ENCODE results near the gene METTL6.
"Not testable (repeated sequence)": the region's sequence is repeated elsewhere in the genome, so short reads cannot be mapped to it uniquely, and the experiment has no call there.

Gene METTL6

DNA sequence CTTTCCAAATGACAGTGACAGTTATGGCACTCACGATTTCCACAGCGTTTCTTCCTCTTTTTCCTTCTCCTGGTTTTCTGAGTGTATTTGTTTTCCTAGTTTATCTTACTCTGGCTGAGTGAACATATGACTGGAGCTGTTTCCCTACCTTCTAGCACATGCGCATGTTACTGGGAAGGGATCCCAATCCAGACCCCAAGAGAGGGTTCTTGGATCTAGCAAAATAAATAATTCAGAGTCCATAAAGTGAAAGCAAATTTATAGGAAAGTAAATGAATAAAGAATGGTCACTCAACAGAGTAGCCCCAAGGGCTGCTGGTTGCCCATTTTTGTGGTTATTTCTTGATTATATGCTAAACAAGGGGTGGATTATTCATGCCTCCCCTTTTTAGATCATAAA lies 23.8 kb downstream of the METTL6 start:
- DNase-seq (ENCODE audit: low spot score), result no peak
- TF ChIP-seq, protein P1, sequence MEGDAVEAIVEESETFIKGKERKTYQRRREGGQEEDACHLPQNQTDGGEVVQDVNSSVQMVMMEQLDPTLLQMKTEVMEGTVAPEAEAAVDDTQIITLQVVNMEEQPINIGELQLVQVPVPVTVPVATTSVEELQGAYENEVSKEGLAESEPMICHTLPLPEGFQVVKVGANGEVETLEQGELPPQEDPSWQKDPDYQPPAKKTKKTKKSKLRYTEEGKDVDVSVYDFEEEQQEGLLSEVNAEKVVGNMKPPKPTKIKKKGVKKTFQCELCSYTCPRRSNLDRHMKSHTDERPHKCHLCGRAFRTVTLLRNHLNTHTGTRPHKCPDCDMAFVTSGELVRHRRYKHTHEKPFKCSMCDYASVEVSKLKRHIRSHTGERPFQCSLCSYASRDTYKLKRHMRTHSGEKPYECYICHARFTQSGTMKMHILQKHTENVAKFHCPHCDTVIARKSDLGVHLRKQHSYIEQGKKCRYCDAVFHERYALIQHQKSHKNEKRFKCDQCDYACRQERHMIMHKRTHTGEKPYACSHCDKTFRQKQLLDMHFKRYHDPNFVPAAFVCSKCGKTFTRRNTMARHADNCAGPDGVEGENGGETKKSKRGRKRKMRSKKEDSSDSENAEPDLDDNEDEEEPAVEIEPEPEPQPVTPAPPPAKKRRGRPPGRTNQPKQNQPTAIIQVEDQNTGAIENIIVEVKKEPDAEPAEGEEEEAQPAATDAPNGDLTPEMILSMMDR (IDR thresholded peaks at IDR 0.05; ENCODE audit: extremely low read depth, missing control alignments), result no peak

DNA sequence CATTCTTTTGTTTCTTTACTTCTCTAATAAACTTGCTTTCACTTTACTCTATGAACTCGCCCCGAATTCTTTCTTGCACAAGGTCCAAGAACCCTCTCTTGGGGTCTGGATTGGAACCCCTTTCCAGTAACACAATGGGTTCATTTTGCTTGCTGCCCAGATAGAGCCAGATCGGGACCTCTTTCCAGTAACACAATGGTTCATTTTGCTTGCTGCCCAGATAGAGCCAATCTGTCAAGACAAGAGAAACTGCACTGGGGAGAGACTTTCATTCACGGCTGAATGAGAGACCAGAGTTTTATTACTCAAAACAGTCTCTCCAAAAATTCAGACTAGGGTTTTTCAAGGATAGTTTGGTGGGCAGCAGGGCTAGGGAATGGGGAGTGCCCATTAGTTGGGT lies 25.4 kb downstream of the METTL6 start:
- DNase-seq (ENCODE audit: low spot score), result no peak
- TF ChIP-seq, protein P1 (IDR thresholded peaks at IDR 0.05; ENCODE audit: extremely low read depth, missing control alignments), result no peak

DNA sequence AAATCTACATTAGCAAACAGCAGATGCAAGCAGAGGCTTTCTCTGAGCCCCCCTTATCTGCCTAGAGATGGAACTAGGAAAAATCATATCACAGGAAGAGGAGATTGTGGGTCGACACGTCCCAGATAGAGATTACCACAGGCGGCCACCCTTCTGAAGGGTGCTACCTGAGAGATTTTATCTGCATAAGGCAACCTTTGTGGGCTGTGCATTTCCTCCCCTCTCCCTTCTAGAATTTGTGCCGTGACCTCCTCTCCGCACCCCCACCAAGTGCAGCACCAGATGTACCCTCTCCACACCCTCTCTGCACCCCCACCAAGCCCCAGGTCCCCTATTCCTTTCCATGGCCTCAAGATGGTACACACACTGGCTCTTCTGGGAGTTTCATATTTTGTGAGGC lies 27.4 kb downstream of the METTL6 start:
- no peak for DNase-seq (ENCODE audit: low spot score)
- TF ChIP-seq, protein P1 (IDR thresholded peaks at IDR 0.05; ENCODE audit: extremely low read depth, missing control alignments), result no peak

DNA sequence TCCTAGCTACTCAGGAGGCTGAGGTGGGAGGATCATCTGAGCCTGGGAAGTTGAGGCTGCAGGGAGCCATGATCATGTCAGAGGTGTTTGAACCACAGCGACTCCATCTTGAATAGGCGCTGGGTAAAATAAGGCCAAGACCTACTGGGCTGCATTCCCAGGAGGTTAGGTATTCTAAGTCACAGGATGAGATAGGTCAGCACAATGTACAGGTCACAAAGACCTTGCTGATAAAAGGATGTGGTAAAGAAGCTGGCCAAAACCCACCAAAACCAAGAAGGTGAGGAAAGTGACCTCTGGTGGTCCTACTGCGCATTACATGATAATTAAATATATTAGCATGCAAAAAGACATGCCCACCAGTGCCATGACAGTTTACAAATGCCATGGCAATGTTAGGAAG lies 28.6 kb downstream of the METTL6 start:
- not testable (repeated sequence) for DNase-seq (ENCODE audit: low spot score)

DNA sequence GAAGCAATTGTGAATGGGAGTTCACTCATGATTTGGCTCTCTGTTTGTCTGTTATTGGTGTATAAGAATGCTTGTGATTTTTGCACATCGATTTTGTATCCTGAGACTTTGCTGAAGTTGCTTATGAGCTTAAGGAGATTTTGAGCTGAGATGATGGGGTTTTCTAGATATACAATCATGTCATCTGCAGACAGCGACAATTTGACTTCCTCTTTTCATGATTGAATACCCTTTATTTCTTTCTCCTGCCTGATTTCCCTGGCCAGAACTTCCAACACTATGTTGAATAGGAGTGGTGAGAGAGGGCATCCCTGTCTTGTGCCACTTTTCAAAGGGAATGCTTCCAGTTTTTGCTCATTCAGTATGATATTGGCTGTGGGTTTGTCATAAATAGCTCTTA lies 34.1 kb downstream of the METTL6 start:
- not testable (repeated sequence) for DNase-seq (ENCODE audit: low spot score)

DNA sequence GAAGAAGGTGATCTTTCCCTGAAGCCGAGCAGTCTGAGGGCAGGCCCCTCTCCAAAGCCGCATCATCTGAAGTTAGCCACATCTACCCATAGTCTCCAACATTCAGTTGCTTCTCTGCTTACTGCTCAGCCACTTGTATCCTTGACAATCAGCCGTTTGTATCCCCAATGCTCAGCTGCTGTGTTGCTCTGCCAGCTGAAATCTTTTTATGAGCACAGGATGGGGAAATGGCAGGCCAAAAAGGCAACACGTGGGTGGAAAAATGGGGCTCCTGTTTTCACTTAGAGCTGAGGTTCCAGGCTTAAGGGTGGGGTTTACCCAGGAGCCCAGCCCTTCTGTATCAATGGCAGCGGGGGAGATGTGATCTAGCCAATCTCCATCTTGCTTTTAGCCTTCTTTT lies 36.3 kb downstream of the METTL6 start:
- TF ChIP-seq, protein P1 (IDR thresholded peaks at IDR 0.05; ENCODE audit: extremely low read depth, missing control alignments), result no peak
- no peak for DNase-seq (ENCODE audit: low spot score)

DNA sequence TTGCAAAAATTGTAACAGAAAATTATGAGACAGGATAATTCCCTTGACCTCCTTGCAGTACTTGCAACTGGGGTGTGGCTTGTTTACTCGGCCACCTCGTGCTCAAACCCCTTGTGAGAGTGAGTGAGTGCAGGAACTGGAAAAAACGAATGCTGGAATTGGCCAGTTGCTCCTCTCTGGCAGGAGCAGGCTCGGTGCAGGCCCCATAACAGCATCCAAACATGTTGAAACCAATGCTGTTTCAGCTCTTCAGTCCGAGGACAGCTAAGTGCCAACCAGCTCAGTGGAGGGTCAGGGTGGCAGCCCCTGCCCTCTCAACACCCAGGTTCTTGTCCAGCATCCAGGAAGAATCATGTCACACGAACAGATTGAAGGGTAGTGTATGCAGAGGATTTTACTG lies 36.9 kb downstream of the METTL6 start:
- DNase-seq (ENCODE audit: low spot score), result no peak
- TF ChIP-seq, protein P1 (IDR thresholded peaks at IDR 0.05; ENCODE audit: extremely low read depth, missing control alignments), result no peak

DNA sequence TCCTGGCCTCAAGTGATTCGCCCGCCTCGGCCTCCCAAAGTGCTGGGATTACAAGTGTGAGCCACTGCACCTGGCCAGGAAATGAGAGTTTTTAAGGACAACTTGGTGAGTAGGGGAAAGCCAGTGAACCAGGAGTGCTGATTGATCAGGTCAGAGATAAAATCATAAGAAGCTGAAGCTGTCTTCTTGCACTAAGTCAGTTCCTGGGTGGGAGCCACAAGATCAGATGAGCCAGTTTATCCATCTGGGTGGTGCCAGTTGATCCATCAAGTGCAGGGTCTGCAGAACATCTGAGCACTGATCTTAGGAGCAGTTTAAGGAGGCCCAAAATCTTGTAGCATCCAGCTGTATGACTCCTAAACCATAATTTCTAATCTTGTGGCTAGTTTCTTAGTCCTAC lies 39.0 kb downstream of the METTL6 start:
- DNase-seq (ENCODE audit: low spot score), result not testable (repeated sequence)

DNA sequence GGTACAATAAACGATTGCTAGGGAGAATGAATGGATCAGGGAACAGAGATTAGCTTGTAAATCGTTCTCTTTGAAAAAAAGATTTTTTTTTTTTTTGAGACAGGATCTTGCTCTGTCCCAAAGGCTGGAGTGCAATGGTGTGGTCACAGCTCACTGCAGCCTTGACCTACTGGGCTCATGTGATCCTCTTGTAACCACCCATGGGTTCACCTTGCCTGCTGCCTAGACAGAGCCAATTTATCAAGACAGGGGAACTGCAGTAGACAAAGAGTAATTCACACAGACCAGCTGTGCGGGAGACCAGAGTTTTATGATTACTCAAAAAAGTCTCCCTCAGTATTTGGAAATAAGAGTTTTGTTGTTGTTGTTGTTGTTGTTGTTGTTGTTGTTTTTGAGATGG lies 39.6 kb downstream of the METTL6 start:
- DNase-seq (ENCODE audit: low spot score), result no peak

More for the DNA sequence above, 39.6 kb downstream of the METTL6 start:
- TF ChIP-seq, protein P1 (IDR thresholded peaks at IDR 0.05; ENCODE audit: extremely low read depth, missing control alignments), result no peak
